Glutamatergic neuron (in vitro differentiated cells): Measurements from ENCODE around the gene SMIM12. TPM values are rescaled to one million over a fixed set of nuclear protein-coding genes. Genes with fewer than 3 reads are reported as not detected.

Experiments
- DNase-seq: peaks from one replicate; pipeline ENCODE4 v3.0.0; 2022
- H3K27ac Mint-ChIP-seq: one replicate; pipeline ENCODE4 v1.8.0; 2020; ENCODE audit warnings: mild to moderate bottlenecking, mixed read lengths, inconsistent platforms; ENCODE audit not compliant: unreplicated experiment
- H3K27me3 Mint-ChIP-seq: one replicate; pipeline ENCODE4 v1.8.0; 2020; ENCODE audit warnings: mild to moderate bottlenecking, moderate library complexity, mixed read lengths, inconsistent platforms; ENCODE audit not compliant: unreplicated experiment
- H3K36me3 Mint-ChIP-seq: one replicate; pipeline ENCODE4 v1.8.0; 2020; ENCODE audit warnings: mild to moderate bottlenecking, mixed read lengths, inconsistent platforms; ENCODE audit not compliant: unreplicated experiment
- H3K4me1 Mint-ChIP-seq: one replicate; pipeline ENCODE4 v1.8.0; 2020; ENCODE audit warnings: mild to moderate bottlenecking, low read depth, mixed read lengths, inconsistent platforms; ENCODE audit not compliant: unreplicated experiment
- H3K4me3 Mint-ChIP-seq: one replicate; pipeline ENCODE4 v1.8.0; 2020; ENCODE audit warnings: mild to moderate bottlenecking, mixed read lengths, inconsistent platforms; ENCODE audit not compliant: unreplicated experiment
- H3K9me3 Mint-ChIP-seq: one replicate; pipeline ENCODE4 v1.8.0; 2020; ENCODE audit warnings: mild to moderate bottlenecking, moderate library complexity, mixed read lengths, inconsistent platforms; ENCODE audit not compliant: unreplicated experiment
- total RNA-seq: library from RNA; stranded (reverse); fragmentation: NEBNext Ultra II Directional; extraction: Animal tissue kit (Norgen Biotek cat#: 25700); gene quantifications from one replicate; pipeline ENCODE4 v1.2.1, GENCODE V29; 2021; ENCODE audit not compliant: unreplicated experiment
- TF ChIP-seq, protein P1 (sequence below): fragments of 200-600 bp; sonication (generic); IDR thresholded peaks from one replicate; pipeline ENCODE4 v1.5.0; 2021; ENCODE audit not compliant: partially characterized antibody, unreplicated experiment

The SMIM12 gene
- total RNA-seq, 1 donor from 2014 or later = 59.9 TPM

DNA sequence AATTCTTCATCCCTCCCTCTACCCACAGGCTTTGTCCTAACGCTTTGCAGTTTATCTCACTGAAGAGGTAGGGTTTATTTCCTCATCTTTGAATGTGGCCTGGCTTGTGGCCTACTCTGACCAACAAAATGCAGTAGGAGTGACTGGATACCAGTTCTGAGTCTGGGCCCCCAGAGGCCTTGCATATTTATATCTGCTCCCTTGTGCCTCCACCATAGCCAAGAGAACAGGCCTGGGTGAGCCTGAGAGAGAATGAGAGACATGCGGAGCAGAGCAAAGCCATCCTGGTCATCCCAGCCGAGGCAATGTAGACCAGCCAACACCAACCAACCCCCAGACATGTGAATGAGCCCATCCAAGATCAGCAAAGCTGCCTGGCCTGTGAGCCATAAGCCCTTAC is 30.3 kb downstream of the SMIM12 start:
- DNase-seq = no peak
- Mint-ChIP-seq H3K36me3 (no peaks in the 10 kb centered on the region), H3K9me3 (no peaks in the 10 kb centered on the region), H3K4me3 (no peak overlapping the region), H3K27ac (no peak overlapping the region), H3K27me3 (peaks cover 2% of the 10 kb centered on the region), H3K4me1 (no peaks in the 10 kb centered on the region)
- TF ChIP-seq, protein P1, sequence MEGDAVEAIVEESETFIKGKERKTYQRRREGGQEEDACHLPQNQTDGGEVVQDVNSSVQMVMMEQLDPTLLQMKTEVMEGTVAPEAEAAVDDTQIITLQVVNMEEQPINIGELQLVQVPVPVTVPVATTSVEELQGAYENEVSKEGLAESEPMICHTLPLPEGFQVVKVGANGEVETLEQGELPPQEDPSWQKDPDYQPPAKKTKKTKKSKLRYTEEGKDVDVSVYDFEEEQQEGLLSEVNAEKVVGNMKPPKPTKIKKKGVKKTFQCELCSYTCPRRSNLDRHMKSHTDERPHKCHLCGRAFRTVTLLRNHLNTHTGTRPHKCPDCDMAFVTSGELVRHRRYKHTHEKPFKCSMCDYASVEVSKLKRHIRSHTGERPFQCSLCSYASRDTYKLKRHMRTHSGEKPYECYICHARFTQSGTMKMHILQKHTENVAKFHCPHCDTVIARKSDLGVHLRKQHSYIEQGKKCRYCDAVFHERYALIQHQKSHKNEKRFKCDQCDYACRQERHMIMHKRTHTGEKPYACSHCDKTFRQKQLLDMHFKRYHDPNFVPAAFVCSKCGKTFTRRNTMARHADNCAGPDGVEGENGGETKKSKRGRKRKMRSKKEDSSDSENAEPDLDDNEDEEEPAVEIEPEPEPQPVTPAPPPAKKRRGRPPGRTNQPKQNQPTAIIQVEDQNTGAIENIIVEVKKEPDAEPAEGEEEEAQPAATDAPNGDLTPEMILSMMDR = no peak

DNA sequence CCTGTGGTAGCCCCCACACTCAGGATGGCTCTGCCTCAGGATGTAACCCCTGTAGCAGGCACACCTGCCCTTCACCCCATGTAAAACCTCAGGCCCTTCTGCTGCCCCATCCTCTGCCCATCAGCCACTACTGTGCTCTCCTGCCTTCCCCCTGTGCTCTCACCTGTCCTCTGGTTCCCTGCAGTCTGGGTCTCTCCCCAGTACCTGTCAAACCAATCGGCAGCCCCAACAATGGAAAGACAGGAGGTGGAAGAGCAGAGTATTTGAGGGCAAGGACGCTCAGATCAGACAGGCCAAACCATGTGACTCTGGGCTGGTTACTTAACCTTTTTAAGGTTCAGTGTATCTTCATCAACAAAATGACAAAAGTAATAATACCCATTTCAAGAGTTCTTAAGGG is 30.9 kb downstream of the SMIM12 start:
- Mint-ChIP-seq H3K4me1 (no peaks in the 10 kb centered on the region), H3K4me3 (no peak overlapping the region), H3K27ac (no peak overlapping the region), H3K27me3 (peaks cover 3% of the 10 kb centered on the region), H3K9me3 (no peaks in the 10 kb centered on the region), H3K36me3 (no peaks in the 10 kb centered on the region)
- TF ChIP-seq, protein P1 = no peak
- DNase-seq = no peak

DNA sequence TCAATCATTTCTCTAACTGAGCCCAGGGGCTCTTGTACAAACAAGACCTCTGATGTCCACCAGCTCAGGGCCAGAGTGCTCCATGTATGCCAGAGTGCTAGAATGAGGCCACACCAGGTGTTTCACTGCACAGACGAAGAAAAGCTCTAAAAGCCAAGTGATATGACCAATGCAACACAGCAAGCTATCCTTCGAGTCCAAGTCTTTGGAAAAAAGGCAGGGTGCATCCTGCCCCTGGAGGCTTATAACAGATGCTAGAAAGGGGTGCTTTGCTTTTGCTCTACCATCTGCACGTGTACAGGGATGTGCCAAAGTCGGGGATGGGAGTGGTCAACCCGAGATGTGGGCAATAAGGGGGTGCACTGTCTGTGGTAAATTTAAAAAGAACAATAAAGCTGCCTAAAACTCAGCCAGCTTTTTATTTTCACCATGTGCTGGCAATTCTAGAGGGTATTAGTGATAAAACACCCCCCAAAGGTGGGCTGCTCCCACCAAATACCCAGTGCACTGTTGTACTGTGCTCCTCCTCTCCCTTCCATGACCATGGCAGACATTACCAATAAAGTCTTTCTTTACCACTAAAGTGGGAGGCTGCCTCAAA is 32.1 kb downstream of the SMIM12 start:
- no peak for DNase-seq
- Mint-ChIP-seq H3K4me3 (no peak overlapping the region), H3K27me3 (peaks cover 3% of the 10 kb centered on the region), H3K27ac (no peak overlapping the region), H3K36me3 (no peaks in the 10 kb centered on the region), H3K9me3 (no peaks in the 10 kb centered on the region), H3K4me1 (no peaks in the 10 kb centered on the region)
- TF ChIP-seq, protein P1 = no peak

DNA sequence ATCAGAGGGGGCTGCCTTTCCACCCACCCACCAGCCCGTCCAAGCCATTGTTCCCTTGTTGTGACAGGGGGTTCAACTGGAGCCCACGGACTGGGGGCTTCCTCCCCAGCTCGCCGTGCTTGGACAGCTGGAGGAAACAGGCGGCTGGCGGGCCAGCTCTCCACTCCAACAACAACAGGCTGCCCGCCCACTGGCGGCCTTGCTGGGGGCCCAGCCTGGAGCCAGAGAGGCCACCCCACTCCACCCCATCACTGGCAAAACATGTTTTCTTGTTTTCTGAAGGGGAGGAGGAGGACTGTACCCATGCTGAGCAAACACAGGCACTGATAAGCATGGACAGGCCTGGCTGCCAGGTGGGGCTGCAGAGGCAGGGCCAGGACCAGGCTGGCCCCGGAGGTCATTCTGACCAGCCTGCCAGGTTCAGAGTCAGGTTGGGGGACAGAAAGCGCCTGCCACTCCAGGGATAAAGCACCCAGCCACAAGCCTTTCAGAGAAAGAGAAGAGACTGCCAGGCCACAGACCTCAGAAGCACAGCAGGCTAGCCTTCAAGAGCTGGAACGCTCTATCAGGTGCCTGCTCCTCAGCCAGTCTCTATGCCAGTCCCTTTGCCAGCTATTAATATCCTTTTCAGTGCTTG is 34.0 kb downstream of the SMIM12 start:
- peaks cover 3% of the 10 kb centered on the region for H3K27me3 Mint-ChIP-seq
- no peaks in the 10 kb centered on the region for H3K4me1 Mint-ChIP-seq
- no peaks in the 10 kb centered on the region for H3K36me3 Mint-ChIP-seq
- peaks cover 1% of the 10 kb centered on the region for H3K9me3 Mint-ChIP-seq
- H3K27ac Mint-ChIP-seq = no peak overlapping the region
- TF ChIP-seq, protein P1 = no peak
- no peak for DNase-seq
- no peak overlapping the region for H3K4me3 Mint-ChIP-seq

GRCh38 chr1:34824817-34825454 is 34.6 kb downstream of the SMIM12 start:
- Mint-ChIP-seq H3K4me1 (no peaks in the 10 kb centered on the region), H3K27me3 (peaks cover 3% of the 10 kb centered on the region), H3K4me3 (no peak overlapping the region), H3K27ac (no peak overlapping the region), H3K9me3 (peaks cover 1% of the 10 kb centered on the region), H3K36me3 (no peaks in the 10 kb centered on the region)
- TF ChIP-seq, protein P1 = no peak
- DNase-seq = no peak
